Mesenchymal stem cell (in vitro differentiated cells and primary cell): ENCODE data around the gene CUEDC2.
A peak's percentile ranks its signal among the peaks of the same experiment; 100 is the strongest.

Experiments used
- DNase-seq: peaks from one replicate; pipeline ENCODE4 v3.0.0-alpha.2; 2013
- H2AFZ ChIP-seq: one replicate; pipeline ENCODE4 v1.6.1; 2013; ENCODE audit warnings: low read depth, mild to moderate bottlenecking, control low read depth, inconsistent platforms, low read length, moderate library complexity
- H2AK5ac ChIP-seq: 2 replicates; pipeline ENCODE4 v1.6.1; 2013; ENCODE audit warnings: low read length, moderate library complexity, mild to moderate bottlenecking, inconsistent platforms; ENCODE audit not compliant: severe bottlenecking
- H2BK120ac ChIP-seq: one replicate; pipeline ENCODE4 v1.6.1; 2013; ENCODE audit warnings: low read depth, mild to moderate bottlenecking, inconsistent platforms, low read length, moderate library complexity
- H2BK12ac ChIP-seq, 2 experiments: one replicate each; pipeline ENCODE4 v1.6.1; 2013; ENCODE audit warnings: inconsistent platforms in 2 of 2, low read length in 2 of 2, mild to moderate bottlenecking in 2 of 2, moderate library complexity in 2 of 2, control low read depth in 1 of 2
- H2BK15ac ChIP-seq: one replicate; pipeline ENCODE4 v1.6.1; 2013; ENCODE audit warnings: mild to moderate bottlenecking, low read depth, inconsistent platforms; ENCODE audit not compliant: poor library complexity, severe bottlenecking
- H2BK5ac ChIP-seq: 2 replicates; pipeline ENCODE4 v1.6.1; 2013; ENCODE audit warnings: low read depth, mild to moderate bottlenecking, low read length, control low read depth, inconsistent platforms; ENCODE audit not compliant: poor library complexity, severe bottlenecking
- H3K14ac ChIP-seq, 2 experiments: one replicate each; pipeline ENCODE4 v1.6.1; 2013; ENCODE audit warnings: inconsistent platforms in 2 of 2, low read length in 2 of 2, control low read depth in 1 of 2, mild to moderate bottlenecking in 1 of 2, moderate library complexity in 1 of 2
- H3K18ac ChIP-seq, 2 experiments: one replicate each; pipeline ENCODE4 v1.6.1; 2013; ENCODE audit warnings: inconsistent platforms in 2 of 2, low read length in 2 of 2, control low read depth in 1 of 2, low read depth in 1 of 2, mild to moderate bottlenecking in 1 of 2
- H3K23ac ChIP-seq, 2 experiments: one replicate each; pipeline ENCODE4 v1.6.1; 2013; ENCODE audit warnings: inconsistent platforms in 2 of 2, low read length in 2 of 2, mild to moderate bottlenecking in 2 of 2, moderate library complexity in 2 of 2, control low read depth in 1 of 2
- H3K27ac ChIP-seq: 2 replicates; pipeline ENCODE4 v1.5.1; 2013; ENCODE audit warnings: mild to moderate bottlenecking, moderate library complexity, low read length, control low read depth, inconsistent platforms; ENCODE audit not compliant: poor library complexity, severe bottlenecking
- H3K27me3 ChIP-seq, 2 experiments: 2 replicates each; pipeline versions ENCODE4 v1.6.1 to v1.7.0; 2013; ENCODE audit warnings: low read length in 2 of 2, mild to moderate bottlenecking in 2 of 2, moderate library complexity in 2 of 2, control low read depth in 1 of 2, inconsistent platforms in 1 of 2; ENCODE audit not compliant: control insufficient read depth in 1 of 2, insufficient read depth in 1 of 2
- H3K36me3 ChIP-seq, 2 experiments: 2 replicates each; pipeline versions ENCODE4 v1.6.1 to v1.7.0; 2013; ENCODE audit warnings: low read length in 2 of 2, control low read depth in 1 of 2, inconsistent platforms in 1 of 2, low read depth in 1 of 2, mild to moderate bottlenecking in 1 of 2; ENCODE audit not compliant: insufficient read depth in 2 of 2, control insufficient read depth in 1 of 2
- H3K4ac ChIP-seq, 2 experiments: one replicate each; pipeline ENCODE4 v1.6.1; 2013; ENCODE audit warnings: inconsistent platforms in 2 of 2, low read length in 2 of 2, mild to moderate bottlenecking in 2 of 2, moderate library complexity in 2 of 2, control low read depth in 1 of 2, low read depth in 1 of 2
- H3K4me1 ChIP-seq: 2 replicates; pipeline ENCODE4 v1.6.1; 2013; ENCODE audit warnings: low read depth, low read length, control low read depth; ENCODE audit not compliant: control insufficient read depth, insufficient read depth
- H3K4me2 ChIP-seq: 2 replicates; pipeline ENCODE4 v1.6.1; 2013; ENCODE audit warnings: low read length, mild to moderate bottlenecking, inconsistent platforms; ENCODE audit not compliant: poor library complexity, severe bottlenecking
- H3K4me3 ChIP-seq, 2 experiments: 2 replicates each; pipeline versions ENCODE4 v1.5.1 to v1.7.0; 2013; ENCODE audit warnings: low read length in 2 of 2, mild to moderate bottlenecking in 2 of 2, control low read depth in 1 of 2, low read depth in 1 of 2; ENCODE audit not compliant: insufficient read depth in 1 of 2
- H3K79me1 ChIP-seq: replicated peaks from 2 replicates; pipeline ENCODE4 v1.6.1; 2013; ENCODE audit warnings: mild to moderate bottlenecking, control low read depth, low read length, inconsistent platforms; ENCODE audit not compliant: poor library complexity, severe bottlenecking
- H3K9ac ChIP-seq: 2 replicates; pipeline ENCODE4 v1.7.0; 2013; ENCODE audit warnings: mild to moderate bottlenecking, low read length, moderate library complexity
- H3K9me3 ChIP-seq: 2 replicates; pipeline ENCODE4 v1.7.0; 2013; ENCODE audit warnings: mild to moderate bottlenecking, low read length; ENCODE audit not compliant: control insufficient read depth
- H4K8ac ChIP-seq: one replicate; pipeline ENCODE4 v1.6.1; 2013; ENCODE audit warnings: inconsistent platforms, mild to moderate bottlenecking, low read length, moderate library complexity
- H4K91ac ChIP-seq: one replicate; pipeline ENCODE4 v1.6.1; 2013; ENCODE audit warnings: mild to moderate bottlenecking, low read length, inconsistent platforms
- WGBS: methylation state at CpG from one replicate; pipeline ENCODE4 v1.1.7; 2013; ENCODE audit warnings: mixed read lengths; 5-methylcytosine and 5-hydroxymethylcytosine counted together

Gene CUEDC2

GRCh38 chr10:102463983-102464382 lies 31.6 kb upstream of the CUEDC2 start:
- Histone ChIP-seq H2BK15ac (no peak overlapping the region), H3K9me3 (no peaks in the 10 kb centered on the region), H3K4ac (no peak overlapping the region), H3K27me3 (peaks cover 27 to 55% of the 10 kb centered on the region in 2 experiments), H2BK5ac (no peak overlapping the region), H3K36me3 (no peaks in the 10 kb centered on the region), H3K27ac (no peak overlapping the region), H3K18ac (no peak overlapping the region), H4K91ac (no peak overlapping the region), H3K9ac (no peak overlapping the region), H3K4me1 (peaks cover 11% of the 10 kb centered on the region), H3K79me1 (no peaks in the 10 kb centered on the region), H3K4me2 (no peak overlapping the region), H3K4me3 (no peak overlapping the region), H2AFZ (no peak overlapping the region), H2AK5ac (no peak overlapping the region), H4K8ac (no peak overlapping the region), H3K14ac (no peak overlapping the region), H2BK120ac (no peak overlapping the region), H3K23ac (no peak overlapping the region), H2BK12ac (no peak overlapping the region)
- 91% methylated on average over 10 of the region's 10 CpGs for WGBS
- DNase-seq = no peak

- WGBS = 54% methylated on average over 5 of the region's 6 CpGs
- no peak overlapping the region for H4K8ac ChIP-seq
Observed at GRCh38 chr10:102462512-102463054, 30.2 kb upstream of the CUEDC2 start.

GRCh38 chr10:102461187-102462054 lies 29.0 kb upstream of the CUEDC2 start:
- H3K4ac ChIP-seq = peak overlapping the region in 1 of 2 experiments; percentile 4
- no peaks in the 10 kb centered on the region for H3K9me3 ChIP-seq

More at GRCh38 chr10:102462512-102463054, 30.2 kb upstream of the CUEDC2 start:
- peaks cover 11% of the 10 kb centered on the region for H3K4me1 ChIP-seq
- DNase-seq = no peak
- no peak overlapping the region for H3K14ac ChIP-seq
- H2AK5ac ChIP-seq = no peak overlapping the region
- no peaks in the 10 kb centered on the region for H3K79me1 ChIP-seq
- H3K4me2 ChIP-seq = no peak overlapping the region
- H3K4ac ChIP-seq = no peak overlapping the region
- peaks cover 27 to 55% of the 10 kb centered on the region in 2 experiments for H3K27me3 ChIP-seq
- no peak overlapping the region for H2BK120ac ChIP-seq
- H3K9me3 ChIP-seq = no peaks in the 10 kb centered on the region
- no peak overlapping the region for H2AFZ ChIP-seq
- no peak overlapping the region for H2BK5ac ChIP-seq
- H3K27ac ChIP-seq = no peak overlapping the region
- H3K4me3 ChIP-seq = peak overlapping the region in 1 of 2 experiments; percentile 27
- no peak overlapping the region for H3K9ac ChIP-seq
- H3K23ac ChIP-seq = no peak overlapping the region
- H2BK12ac ChIP-seq = no peak overlapping the region
- H3K18ac ChIP-seq = no peak overlapping the region
- H2BK15ac ChIP-seq = no peak overlapping the region
- H3K36me3 ChIP-seq = no peaks in the 10 kb centered on the region
- H4K91ac ChIP-seq = no peak overlapping the region

GRCh38 chr10:102460836-102461186 lies 28.4 kb upstream of the CUEDC2 start:
- H3K9ac ChIP-seq = peak overlapping the region; percentile 59
- H2AK5ac ChIP-seq = no peak overlapping the region
- H3K79me1 ChIP-seq = no peaks in the 10 kb centered on the region
- H3K4ac ChIP-seq = peak overlapping the region in 1 of 2 experiments; percentile 52
- peak overlapping the region in 1 of 2 experiments; percentile 76 for H3K4me3 ChIP-seq
- peaks cover 27 to 45% of the 10 kb centered on the region in 2 experiments for H3K27me3 ChIP-seq
- no peak overlapping the region for H3K23ac ChIP-seq
- peak overlapping the region; percentile 30 for H2AFZ ChIP-seq
- H3K18ac ChIP-seq = peak overlapping the region in 1 of 2 experiments; percentile 5
- H4K8ac ChIP-seq = peak overlapping the region; percentile 71
- no peak overlapping the region for H2BK15ac ChIP-seq
- DNase-seq = no peak
- no peak overlapping the region for H2BK12ac ChIP-seq
- H3K4me2 ChIP-seq = peak overlapping the region; percentile 56
- no peak overlapping the region for H3K14ac ChIP-seq
- no peak overlapping the region for H4K91ac ChIP-seq
- no peaks in the 10 kb centered on the region for H3K36me3 ChIP-seq
- H3K27ac ChIP-seq = no peak overlapping the region
- peaks cover 11% of the 10 kb centered on the region for H3K4me1 ChIP-seq
- H3K9me3 ChIP-seq = no peaks in the 10 kb centered on the region
- no peak overlapping the region for H2BK5ac ChIP-seq
- no peak overlapping the region for H2BK120ac ChIP-seq
- WGBS = 57% methylated on average over 8 of the region's 8 CpGs

More at GRCh38 chr10:102461187-102462054, 29.0 kb upstream of the CUEDC2 start:
- no peak overlapping the region for H2BK15ac ChIP-seq
- peak overlapping the region; percentile 85 for H3K4me2 ChIP-seq
- DNase-seq = peak; percentile 81
- H3K18ac ChIP-seq = peak overlapping the region; percentile 15 to 61
- H2BK5ac ChIP-seq = no peak overlapping the region
- H3K4me3 ChIP-seq = peak overlapping the region; percentile 23 to 76
- no peak overlapping the region for H2BK12ac ChIP-seq
- H3K79me1 ChIP-seq = no peaks in the 10 kb centered on the region
- H4K91ac ChIP-seq = no peak overlapping the region
- 2% methylated on average over 54 of the region's 54 CpGs for WGBS
- peak overlapping the region in 1 of 2 experiments; percentile 17 for H3K23ac ChIP-seq
- H3K14ac ChIP-seq = no peak overlapping the region
- peaks cover 11% of the 10 kb centered on the region for H3K4me1 ChIP-seq
- H3K27ac ChIP-seq = no peak overlapping the region
- no peaks in the 10 kb centered on the region for H3K36me3 ChIP-seq
- H3K9ac ChIP-seq = peak overlapping the region; percentile 59
- H4K8ac ChIP-seq = peak overlapping the region; percentile 53
- peak overlapping the region; percentile 30 for H2AFZ ChIP-seq
- H2BK120ac ChIP-seq = no peak overlapping the region
- H3K27me3 ChIP-seq = peaks cover 27 to 48% of the 10 kb centered on the region in 2 experiments
- H2AK5ac ChIP-seq = no peak overlapping the region
